Liver (tissue), 3 donors: ENCODE results near the gene MRRF.

Experiments
- ATF3 ChIP-seq: IDR thresholded peaks from 2 replicates; pipeline ENCODE4 v1.6.1; 2016; ENCODE audit warnings: antibody characterized with exemption
- EGR1 ChIP-seq, 2 donors: IDR thresholded peaks; 2 replicates each; pipeline ENCODE4 v1.6.1; 2016 to 2018; ENCODE audit warnings: antibody characterized with exemption in 2 of 2, low read depth in 2 of 2
- GABPA ChIP-seq, 2 donors: IDR thresholded peaks in 1 of 2; conservative IDR thresholded peaks in 1 of 2; 2 replicates each; pipeline ENCODE4 v1.6.1; 2016; ENCODE audit warnings: antibody characterized with exemption in 2 of 2, mild to moderate bottlenecking in 1 of 2, moderate library complexity in 1 of 2
- HNF4G ChIP-seq: IDR thresholded peaks from 2 replicates; pipeline ENCODE4 v1.6.1; 2016; ENCODE audit warnings: antibody characterized with exemption
- JUND ChIP-seq, 2 donors: IDR thresholded peaks; 2 replicates each; pipeline ENCODE4 v1.6.1; 2016; ENCODE audit warnings: antibody characterized with exemption in 2 of 2
- RAD21 ChIP-seq, 2 donors: IDR thresholded peaks; 2 replicates each; pipeline ENCODE4 v1.6.1; 2016; ENCODE audit warnings: antibody characterized with exemption in 2 of 2, mild to moderate bottlenecking in 2 of 2
- RXRA ChIP-seq, 2 donors: IDR thresholded peaks; 2 replicates each; pipeline ENCODE4 v1.6.1; 2017 to 2018; ENCODE audit warnings: antibody characterized with exemption in 2 of 2, mild to moderate bottlenecking in 1 of 2
- SP1 ChIP-seq: IDR thresholded peaks from 2 replicates; pipeline ENCODE4 v1.6.1; 2018; ENCODE audit warnings: antibody characterized with exemption, mild to moderate bottlenecking
- TAF1 ChIP-seq: conservative IDR thresholded peaks from 2 replicates; pipeline ENCODE4 v1.6.1; 2016; ENCODE audit warnings: antibody characterized with exemption, mild to moderate bottlenecking
- YY1 ChIP-seq: IDR thresholded peaks from 2 replicates; pipeline ENCODE4 v1.6.1; 2016; ENCODE audit warnings: antibody characterized with exemption, mild to moderate bottlenecking
- TF ChIP-seq, protein P1 (sequence below): fragments of 150-350 bp; IDR thresholded peaks from 2 replicates; pipeline ENCODE4 v1.5.1; 2017; ENCODE audit warnings: improper control_type of control experiment, low read depth, low read length; ENCODE audit not compliant: missing input control
- TF ChIP-seq, protein P2 (sequence below): IDR thresholded peaks from 2 replicates; pipeline ENCODE4 v1.6.1; 2016; ENCODE audit warnings: antibody characterized with exemption, mild to moderate bottlenecking
- TF ChIP-seq, protein P3 (sequence below): IDR thresholded peaks from 2 replicates; pipeline ENCODE4 v1.6.1; 2016; ENCODE audit warnings: antibody characterized with exemption
- TF ChIP-seq, protein P4 (sequence below): IDR thresholded peaks from 2 replicates; pipeline ENCODE4 v1.6.1; 2016; ENCODE audit warnings: antibody characterized with exemption
- donor health status: healthy.
- donor health status: healthy.

GRCh38 chr9:122309861-122310260, 45.2 kb downstream of the MRRF start:
- TF ChIP-seq, protein P1, sequence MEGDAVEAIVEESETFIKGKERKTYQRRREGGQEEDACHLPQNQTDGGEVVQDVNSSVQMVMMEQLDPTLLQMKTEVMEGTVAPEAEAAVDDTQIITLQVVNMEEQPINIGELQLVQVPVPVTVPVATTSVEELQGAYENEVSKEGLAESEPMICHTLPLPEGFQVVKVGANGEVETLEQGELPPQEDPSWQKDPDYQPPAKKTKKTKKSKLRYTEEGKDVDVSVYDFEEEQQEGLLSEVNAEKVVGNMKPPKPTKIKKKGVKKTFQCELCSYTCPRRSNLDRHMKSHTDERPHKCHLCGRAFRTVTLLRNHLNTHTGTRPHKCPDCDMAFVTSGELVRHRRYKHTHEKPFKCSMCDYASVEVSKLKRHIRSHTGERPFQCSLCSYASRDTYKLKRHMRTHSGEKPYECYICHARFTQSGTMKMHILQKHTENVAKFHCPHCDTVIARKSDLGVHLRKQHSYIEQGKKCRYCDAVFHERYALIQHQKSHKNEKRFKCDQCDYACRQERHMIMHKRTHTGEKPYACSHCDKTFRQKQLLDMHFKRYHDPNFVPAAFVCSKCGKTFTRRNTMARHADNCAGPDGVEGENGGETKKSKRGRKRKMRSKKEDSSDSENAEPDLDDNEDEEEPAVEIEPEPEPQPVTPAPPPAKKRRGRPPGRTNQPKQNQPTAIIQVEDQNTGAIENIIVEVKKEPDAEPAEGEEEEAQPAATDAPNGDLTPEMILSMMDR, result no peak
- TF ChIP-seq, protein P2, sequence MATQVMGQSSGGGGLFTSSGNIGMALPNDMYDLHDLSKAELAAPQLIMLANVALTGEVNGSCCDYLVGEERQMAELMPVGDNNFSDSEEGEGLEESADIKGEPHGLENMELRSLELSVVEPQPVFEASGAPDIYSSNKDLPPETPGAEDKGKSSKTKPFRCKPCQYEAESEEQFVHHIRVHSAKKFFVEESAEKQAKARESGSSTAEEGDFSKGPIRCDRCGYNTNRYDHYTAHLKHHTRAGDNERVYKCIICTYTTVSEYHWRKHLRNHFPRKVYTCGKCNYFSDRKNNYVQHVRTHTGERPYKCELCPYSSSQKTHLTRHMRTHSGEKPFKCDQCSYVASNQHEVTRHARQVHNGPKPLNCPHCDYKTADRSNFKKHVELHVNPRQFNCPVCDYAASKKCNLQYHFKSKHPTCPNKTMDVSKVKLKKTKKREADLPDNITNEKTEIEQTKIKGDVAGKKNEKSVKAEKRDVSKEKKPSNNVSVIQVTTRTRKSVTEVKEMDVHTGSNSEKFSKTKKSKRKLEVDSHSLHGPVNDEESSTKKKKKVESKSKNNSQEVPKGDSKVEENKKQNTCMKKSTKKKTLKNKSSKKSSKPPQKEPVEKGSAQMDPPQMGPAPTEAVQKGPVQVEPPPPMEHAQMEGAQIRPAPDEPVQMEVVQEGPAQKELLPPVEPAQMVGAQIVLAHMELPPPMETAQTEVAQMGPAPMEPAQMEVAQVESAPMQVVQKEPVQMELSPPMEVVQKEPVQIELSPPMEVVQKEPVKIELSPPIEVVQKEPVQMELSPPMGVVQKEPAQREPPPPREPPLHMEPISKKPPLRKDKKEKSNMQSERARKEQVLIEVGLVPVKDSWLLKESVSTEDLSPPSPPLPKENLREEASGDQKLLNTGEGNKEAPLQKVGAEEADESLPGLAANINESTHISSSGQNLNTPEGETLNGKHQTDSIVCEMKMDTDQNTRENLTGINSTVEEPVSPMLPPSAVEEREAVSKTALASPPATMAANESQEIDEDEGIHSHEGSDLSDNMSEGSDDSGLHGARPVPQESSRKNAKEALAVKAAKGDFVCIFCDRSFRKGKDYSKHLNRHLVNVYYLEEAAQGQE, result no peak
- TF ChIP-seq RAD21 (IDR thresholded peaks at IDR 0.05) (no peak), SP1 (no peak), GABPA (IDR thresholded peaks at IDR 0.05 in 1 of 2, conservative IDR thresholded peaks at IDR 0.05 in 1 of 2) (no peak), ATF3 (no peak), RXRA (IDR thresholded peaks at IDR 0.05) (no peak), TAF1 (no peak), YY1 (no peak), JUND (IDR thresholded peaks at IDR 0.05) (no peak), HNF4G (no peak), EGR1 (IDR thresholded peaks at IDR 0.05; ENCODE audit: low read depth in 2 of 2) (no peak)
- TF ChIP-seq, protein P3, sequence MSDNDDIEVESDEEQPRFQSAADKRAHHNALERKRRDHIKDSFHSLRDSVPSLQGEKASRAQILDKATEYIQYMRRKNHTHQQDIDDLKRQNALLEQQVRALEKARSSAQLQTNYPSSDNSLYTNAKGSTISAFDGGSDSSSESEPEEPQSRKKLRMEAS, result no peak
- TF ChIP-seq, protein P4, sequence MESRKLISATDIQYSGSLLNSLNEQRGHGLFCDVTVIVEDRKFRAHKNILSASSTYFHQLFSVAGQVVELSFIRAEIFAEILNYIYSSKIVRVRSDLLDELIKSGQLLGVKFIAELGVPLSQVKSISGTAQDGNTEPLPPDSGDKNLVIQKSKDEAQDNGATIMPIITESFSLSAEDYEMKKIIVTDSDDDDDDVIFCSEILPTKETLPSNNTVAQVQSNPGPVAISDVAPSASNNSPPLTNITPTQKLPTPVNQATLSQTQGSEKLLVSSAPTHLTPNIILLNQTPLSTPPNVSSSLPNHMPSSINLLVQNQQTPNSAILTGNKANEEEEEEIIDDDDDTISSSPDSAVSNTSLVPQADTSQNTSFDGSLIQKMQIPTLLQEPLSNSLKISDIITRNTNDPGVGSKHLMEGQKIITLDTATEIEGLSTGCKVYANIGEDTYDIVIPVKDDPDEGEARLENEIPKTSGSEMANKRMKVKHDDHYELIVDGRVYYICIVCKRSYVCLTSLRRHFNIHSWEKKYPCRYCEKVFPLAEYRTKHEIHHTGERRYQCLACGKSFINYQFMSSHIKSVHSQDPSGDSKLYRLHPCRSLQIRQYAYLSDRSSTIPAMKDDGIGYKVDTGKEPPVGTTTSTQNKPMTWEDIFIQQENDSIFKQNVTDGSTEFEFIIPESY, result no peak
